GM19455 (cell line): ENCODE measurements around the gene PIK3R1.
"Not testable (repeated sequence)": the region's sequence is repeated elsewhere in the genome, so short reads cannot be mapped to it uniquely, and the experiment has no call there.

Experiments
- ATAC-seq: cut with Tn5 transposase; IDR thresholded peaks from one replicate; pipeline ENCODE4 v1.9.1; 2021; ENCODE audit not compliant: unreplicated experiment

Gene PIK3R1

GRCh38 chr5:68192679-68193060 is 22.9 kb upstream of the PIK3R1 start:
- ATAC-seq, result no peak

- no peak for ATAC-seq
Observed at GRCh38 chr5:68193481-68194036, 22.0 kb upstream of the PIK3R1 start.

GRCh38 chr5:68194386-68194785 is 21.2 kb upstream of the PIK3R1 start:
- ATAC-seq, result no peak

- no peak for ATAC-seq
Observed at GRCh38 chr5:68195137-68195536, 20.4 kb upstream of the PIK3R1 start.

- peak; percentile 93 for ATAC-seq
Observed at GRCh38 chr5:68196876-68197275, 18.7 kb upstream of the PIK3R1 start.

GRCh38 chr5:68200288-68200687 is 15.3 kb upstream of the PIK3R1 start:
- ATAC-seq, result no peak

GRCh38 chr5:68210654-68211053 is 4.9 kb upstream of the PIK3R1 start:
- ATAC-seq, result not testable (repeated sequence)

- ATAC-seq, result peak; percentile 19
Observed at GRCh38 chr5:68214482-68215207, 911 bp upstream of the PIK3R1 start.

- ATAC-seq, result peak; percentile 50
Observed at GRCh38 chr5:68215898-68216244, 315 bp downstream of the PIK3R1 start.

- ATAC-seq, result peak; percentile 26
Observed at GRCh38 chr5:68216245-68217046, 890 bp downstream of the PIK3R1 start.

- ATAC-seq, result no peak
Observed at GRCh38 chr5:68217047-68217355, 1.4 kb downstream of the PIK3R1 start.

GRCh38 chr5:68217528-68217927 is 2.0 kb downstream of the PIK3R1 start:
- ATAC-seq, result no peak

- ATAC-seq, result no peak
Observed at GRCh38 chr5:68219161-68219816, 3.7 kb downstream of the PIK3R1 start.

- no peak for ATAC-seq
Observed at GRCh38 chr5:68220260-68220659, 4.7 kb downstream of the PIK3R1 start.

GRCh38 chr5:68220914-68221313 is 5.4 kb downstream of the PIK3R1 start:
- no peak for ATAC-seq

- ATAC-seq, result no peak
Observed at GRCh38 chr5:68221488-68221887, 5.9 kb downstream of the PIK3R1 start.

- ATAC-seq, result no peak
Observed at GRCh38 chr5:68222310-68222709, 6.8 kb downstream of the PIK3R1 start.

- ATAC-seq, result no peak
Observed at GRCh38 chr5:68222824-68223354, 7.3 kb downstream of the PIK3R1 start.

GRCh38 chr5:68223904-68224303 is 8.3 kb downstream of the PIK3R1 start:
- ATAC-seq, result no peak

- ATAC-seq, result no peak
Observed at GRCh38 chr5:68224509-68225187, 9.1 kb downstream of the PIK3R1 start.
